ENCODE results near the gene CHD6. TPM values are rescaled to one million over a fixed set of nuclear protein-coding genes. Genes with fewer than 3 reads are reported as not detected.

CHD6 gene
- total and polyA plus RNA-seq, 2 experiments from 2014 or later: 41.0 to 158 TPM

DNA sequence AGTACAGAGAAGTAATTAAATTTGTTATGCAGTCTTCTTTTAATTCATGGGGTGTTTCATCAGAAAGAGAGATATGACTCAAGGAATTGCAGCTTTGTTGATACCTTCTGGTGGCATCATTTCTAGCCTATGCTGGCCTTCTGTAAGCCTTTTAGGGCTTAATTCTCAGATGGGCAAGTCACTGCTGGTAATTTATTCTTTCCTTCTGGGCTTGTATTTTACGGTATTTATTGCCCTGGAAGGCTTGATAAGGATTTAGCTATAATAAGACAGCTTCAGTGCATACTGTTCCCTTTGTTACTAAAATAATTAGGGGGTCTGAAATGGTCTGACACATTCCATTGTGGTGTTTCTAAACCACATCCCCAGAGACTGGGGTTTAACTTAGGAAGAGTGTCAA is 193.6 kb downstream of the CHD6 start (continued):
- TF ChIP-seq, protein P1, sequence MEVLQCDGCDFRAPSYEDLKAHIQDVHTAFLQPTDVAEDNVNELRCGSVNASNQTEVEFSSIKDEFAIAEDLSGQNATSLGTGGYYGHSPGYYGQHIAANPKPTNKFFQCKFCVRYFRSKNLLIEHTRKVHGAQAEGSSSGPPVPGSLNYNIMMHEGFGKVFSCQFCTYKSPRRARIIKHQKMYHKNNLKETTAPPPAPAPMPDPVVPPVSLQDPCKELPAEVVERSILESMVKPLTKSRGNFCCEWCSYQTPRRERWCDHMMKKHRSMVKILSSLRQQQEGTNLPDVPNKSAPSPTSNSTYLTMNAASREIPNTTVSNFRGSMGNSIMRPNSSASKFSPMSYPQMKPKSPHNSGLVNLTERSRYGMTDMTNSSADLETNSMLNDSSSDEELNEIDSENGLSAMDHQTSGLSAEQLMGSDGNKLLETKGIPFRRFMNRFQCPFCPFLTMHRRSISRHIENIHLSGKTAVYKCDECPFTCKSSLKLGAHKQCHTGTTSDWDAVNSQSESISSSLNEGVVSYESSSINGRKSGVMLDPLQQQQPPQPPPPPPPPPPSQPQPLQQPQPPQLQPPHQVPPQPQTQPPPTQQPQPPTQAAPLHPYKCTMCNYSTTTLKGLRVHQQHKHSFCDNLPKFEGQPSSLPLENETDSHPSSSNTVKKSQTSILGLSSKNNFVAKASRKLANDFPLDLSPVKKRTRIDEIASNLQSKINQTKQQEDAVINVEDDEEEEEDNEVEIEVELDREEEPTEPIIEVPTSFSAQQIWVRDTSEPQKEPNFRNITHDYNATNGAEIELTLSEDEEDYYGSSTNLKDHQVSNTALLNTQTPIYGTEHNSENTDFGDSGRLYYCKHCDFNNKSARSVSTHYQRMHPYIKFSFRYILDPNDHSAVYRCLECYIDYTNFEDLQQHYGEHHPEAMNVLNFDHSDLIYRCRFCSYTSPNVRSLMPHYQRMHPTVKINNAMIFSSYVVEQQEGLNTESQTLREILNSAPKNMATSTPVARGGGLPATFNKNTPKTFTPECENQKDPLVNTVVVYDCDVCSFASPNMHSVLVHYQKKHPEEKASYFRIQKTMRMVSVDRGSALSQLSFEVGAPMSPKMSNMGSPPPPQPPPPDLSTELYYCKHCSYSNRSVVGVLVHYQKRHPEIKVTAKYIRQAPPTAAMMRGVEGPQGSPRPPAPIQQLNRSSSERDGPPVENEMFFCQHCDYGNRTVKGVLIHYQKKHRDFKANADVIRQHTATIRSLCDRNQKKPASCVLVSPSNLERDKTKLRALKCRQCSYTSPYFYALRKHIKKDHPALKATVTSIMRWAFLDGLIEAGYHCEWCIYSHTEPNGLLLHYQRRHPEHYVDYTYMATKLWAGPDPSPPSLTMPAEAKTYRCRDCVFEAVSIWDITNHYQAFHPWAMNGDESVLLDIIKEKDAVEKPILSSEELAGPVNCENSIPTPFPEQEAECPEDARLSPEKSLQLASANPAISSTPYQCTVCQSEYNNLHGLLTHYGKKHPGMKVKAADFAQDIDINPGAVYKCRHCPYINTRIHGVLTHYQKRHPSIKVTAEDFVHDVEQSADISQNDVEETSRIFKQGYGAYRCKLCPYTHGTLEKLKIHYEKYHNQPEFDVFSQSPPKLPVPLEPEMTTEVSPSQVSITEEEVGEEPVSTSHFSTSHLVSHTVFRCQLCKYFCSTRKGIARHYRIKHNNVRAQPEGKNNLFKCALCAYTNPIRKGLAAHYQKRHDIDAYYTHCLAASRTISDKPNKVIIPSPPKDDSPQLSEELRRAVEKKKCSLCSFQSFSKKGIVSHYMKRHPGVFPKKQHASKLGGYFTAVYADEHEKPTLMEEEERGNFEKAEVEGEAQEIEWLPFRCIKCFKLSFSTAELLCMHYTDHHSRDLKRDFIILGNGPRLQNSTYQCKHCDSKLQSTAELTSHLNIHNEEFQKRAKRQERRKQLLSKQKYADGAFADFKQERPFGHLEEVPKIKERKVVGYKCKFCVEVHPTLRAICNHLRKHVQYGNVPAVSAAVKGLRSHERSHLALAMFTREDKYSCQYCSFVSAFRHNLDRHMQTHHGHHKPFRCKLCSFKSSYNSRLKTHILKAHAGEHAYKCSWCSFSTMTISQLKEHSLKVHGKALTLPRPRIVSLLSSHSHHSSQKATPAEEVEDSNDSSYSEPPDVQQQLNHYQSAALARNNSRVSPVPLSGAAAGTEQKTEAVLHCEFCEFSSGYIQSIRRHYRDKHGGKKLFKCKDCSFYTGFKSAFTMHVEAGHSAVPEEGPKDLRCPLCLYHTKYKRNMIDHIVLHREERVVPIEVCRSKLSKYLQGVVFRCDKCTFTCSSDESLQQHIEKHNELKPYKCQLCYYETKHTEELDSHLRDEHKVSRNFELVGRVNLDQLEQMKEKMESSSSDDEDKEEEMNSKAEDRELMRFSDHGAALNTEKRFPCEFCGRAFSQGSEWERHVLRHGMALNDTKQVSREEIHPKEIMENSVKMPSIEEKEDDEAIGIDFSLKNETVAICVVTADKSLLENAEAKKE (CRISPR knock-in tag; IDR thresholded peaks at IDR 0.05): no peak
- TF ChIP-seq, protein P2, sequence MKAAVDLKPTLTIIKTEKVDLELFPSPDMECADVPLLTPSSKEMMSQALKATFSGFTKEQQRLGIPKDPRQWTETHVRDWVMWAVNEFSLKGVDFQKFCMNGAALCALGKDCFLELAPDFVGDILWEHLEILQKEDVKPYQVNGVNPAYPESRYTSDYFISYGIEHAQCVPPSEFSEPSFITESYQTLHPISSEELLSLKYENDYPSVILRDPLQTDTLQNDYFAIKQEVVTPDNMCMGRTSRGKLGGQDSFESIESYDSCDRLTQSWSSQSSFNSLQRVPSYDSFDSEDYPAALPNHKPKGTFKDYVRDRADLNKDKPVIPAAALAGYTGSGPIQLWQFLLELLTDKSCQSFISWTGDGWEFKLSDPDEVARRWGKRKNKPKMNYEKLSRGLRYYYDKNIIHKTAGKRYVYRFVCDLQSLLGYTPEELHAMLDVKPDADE (IDR thresholded peaks at IDR 0.05): no peak
- TF ChIP-seq JUNB (IDR thresholded peaks at IDR 0.05; ENCODE audit: unreplicated experiment): no peak

DNA sequence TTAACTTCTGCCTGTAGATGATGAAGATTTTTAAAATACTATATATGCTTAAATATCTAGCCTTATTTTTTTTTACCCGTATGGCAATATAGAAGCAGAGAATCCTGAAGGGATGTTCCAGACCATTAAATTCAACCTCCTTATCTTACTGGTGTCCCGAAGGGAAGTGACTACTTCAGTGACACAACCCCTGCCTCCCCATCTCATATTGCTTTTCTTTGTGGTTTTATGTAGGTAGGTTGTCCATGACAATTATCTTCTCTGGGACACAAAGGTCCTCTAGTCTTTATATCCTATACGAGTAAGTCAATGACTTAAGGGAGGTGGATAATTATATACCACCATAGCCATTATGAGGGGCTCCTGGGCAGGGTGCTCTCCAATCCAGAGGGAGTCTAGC is 194.2 kb downstream of the CHD6 start:
- ATAC-seq (no peak), DNase-seq (ENCODE audit: low spot score) (no peak)
- no peaks in the 10 kb centered on the region for H3K4me1 Mint-ChIP-seq
- no peaks in the 10 kb centered on the region for H3K9me2 ChIP-seq (ENCODE audit: insufficient read depth)
- H3K9me3 Mint-ChIP-seq: no peaks in the 10 kb centered on the region; the same call in 2 of the 3 replicates
- H3K27me3 Mint-ChIP-seq (ENCODE audit: insufficient read depth, low read depth, poor library complexity): no peaks in the 10 kb centered on the region
- peaks cover 4% of the 10 kb centered on the region; the same call in 1 of the 2 replicates for H3K4me1 ChIP-seq (ENCODE audit: insufficient read depth)
- no peak overlapping the region for H3K4me2 ChIP-seq
- H2AFZ ChIP-seq: no peak overlapping the region
- H3K36me3 Mint-ChIP-seq (ENCODE audit: low read depth): peaks cover 62% of the 10 kb centered on the region
- H3K79me2 ChIP-seq (replicated peaks; ENCODE audit: insufficient read depth): no peaks in the 10 kb centered on the region
- no peak overlapping the region for H3K27ac Mint-ChIP-seq
- H3K4me3 ChIP-seq: no peak overlapping the region
- no peaks in the 10 kb centered on the region for H3F3A ChIP-seq (replicated peaks; ENCODE audit: low read depth)
- H3K36me3 ChIP-seq (ENCODE audit: insufficient read depth): peaks cover 37% of the 10 kb centered on the region
- H3K27ac ChIP-seq (ENCODE audit: low read depth): no peak overlapping the region
- no peaks in the 10 kb centered on the region for H3K27me3 ChIP-seq (ENCODE audit: insufficient read depth)
- peaks cover 4% of the 10 kb centered on the region; the same call in 1 of the 2 replicates for H4K20me1 ChIP-seq (replicated peaks; ENCODE audit: insufficient read depth)
- H3K4me3 Mint-ChIP-seq: no peak overlapping the region
- no peak for TF ChIP-seq ZNF331 (CRISPR knock-in tag; IDR thresholded peaks at IDR 0.05; ENCODE audit: low read depth)
- TF ChIP-seq EZH2 (IDR thresholded peaks at IDR 0.05; ENCODE audit: low read depth, unreplicated experiment): no peak
- TF ChIP-seq JUNB (IDR thresholded peaks at IDR 0.05; ENCODE audit: unreplicated experiment): no peak
- no peak for TF ChIP-seq STAT1 (IDR thresholded peaks at IDR 0.05; ENCODE audit: unreplicated experiment)
- TF ChIP-seq, protein P1 (CRISPR knock-in tag; IDR thresholded peaks at IDR 0.05): no peak
